ENCODE measurements around the gene KIF1C.
A peak's percentile ranks its signal among the peaks of the same experiment; 100 is the strongest.

Gene KIF1C

DNA sequence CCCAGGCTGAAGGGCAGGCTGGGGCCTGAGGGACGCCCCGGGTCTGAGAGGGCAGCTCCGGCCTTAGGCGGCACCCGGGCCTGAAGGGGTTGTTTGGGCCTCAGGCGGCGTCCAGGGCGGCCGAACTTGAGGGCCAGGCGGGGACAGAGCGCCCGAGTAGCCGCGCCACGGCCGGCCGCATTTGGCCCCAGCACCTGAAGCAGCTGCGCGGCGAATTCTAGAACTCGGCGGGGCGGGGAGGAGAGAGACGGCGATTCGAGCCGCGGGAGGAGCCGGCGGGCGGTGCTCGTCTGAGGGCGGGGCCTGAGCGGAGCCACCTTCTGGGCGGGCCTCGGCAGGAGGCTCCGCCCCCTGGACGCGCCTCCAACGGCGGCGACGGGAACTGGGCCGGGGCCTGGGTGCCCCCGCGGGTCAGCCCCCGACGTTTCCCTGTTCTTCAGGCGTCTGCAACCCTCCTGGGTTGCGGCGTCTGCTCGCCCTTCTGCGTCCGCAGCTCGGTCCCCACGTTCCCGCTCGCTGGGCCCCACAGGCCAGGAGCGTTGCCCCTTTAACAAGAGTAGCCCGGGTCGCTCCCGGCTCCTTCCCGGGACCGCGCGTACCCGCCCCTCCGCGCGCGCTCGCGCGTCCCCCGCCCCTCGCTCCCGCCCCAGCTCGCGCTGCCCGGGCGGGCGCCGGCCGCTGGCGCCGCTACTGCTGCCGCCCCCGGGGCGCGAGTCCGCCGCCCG lies at the start of gene KIF1C, which contains the start of gene INCA1:
TSS of gene KIF1C (plus strand) at position 649 of the 725 bp plus-strand sequence. CDS start 2,297 bp downstream, outside the sequence.
TSS of gene INCA1 (minus strand) at position 221 of the 725 bp plus-strand sequence. CDS start 3,085 bp downstream, outside the sequence.
- H3K4me1 Mint-ChIP-seq (ENCODE audit: low read depth): peaks cover 21% of the 10 kb centered on the region
- peaks cover 2% of the 10 kb centered on the region for H3K36me3 Mint-ChIP-seq
- H3K9me3 Mint-ChIP-seq (ENCODE audit: low read depth): no peaks in the 10 kb centered on the region
- peak within 1 kb of the TSS; percentile 83 for H3K27ac Mint-ChIP-seq
- peak within 1 kb of the TSS; percentile 82 for H3K4me3 Mint-ChIP-seq
- no peaks in the 10 kb centered on the region for H3K27me3 Mint-ChIP-seq

DNA sequence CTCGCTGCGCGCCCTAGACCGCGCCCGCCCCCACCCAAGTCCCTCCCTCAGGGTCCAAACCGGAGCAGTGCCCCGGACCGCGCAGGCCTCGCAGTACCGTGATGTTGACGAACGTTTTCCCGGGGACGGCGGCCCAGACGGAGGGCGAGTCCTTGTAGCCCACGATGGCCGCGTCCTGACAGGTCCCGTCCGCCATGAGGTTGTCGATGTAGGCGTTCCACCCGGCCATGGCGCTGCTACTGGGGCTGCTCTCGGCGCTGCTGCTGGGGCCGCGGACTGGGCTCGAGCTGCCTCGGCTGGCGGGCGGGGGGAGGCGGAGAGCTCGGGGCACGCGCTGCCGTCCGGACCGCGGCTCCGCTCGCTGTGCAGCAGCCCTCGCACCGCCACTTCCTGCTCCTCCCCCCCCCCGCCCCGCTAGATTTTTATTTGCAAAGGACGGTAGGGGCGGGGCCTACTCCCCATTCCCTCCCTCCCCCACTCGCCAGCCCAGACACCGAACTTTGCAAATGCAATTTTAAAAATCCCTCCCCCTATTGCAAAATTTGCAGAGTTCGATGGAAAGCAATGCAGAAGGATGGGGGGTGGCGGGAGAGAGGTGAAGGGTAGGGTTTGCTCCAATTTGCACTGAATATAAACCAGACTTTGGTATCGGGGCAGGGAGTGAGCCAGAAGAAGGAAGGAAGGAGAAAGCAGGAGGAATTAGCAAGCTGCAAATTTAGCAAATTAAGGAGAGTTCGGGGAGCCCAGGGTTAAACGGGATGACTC lies 49.4 kb upstream of the KIF1C start, which contains the start of gene PFN1:
TSS of gene PFN1 (minus strand) at position 365 of the 765 bp plus-strand sequence. CDS start at position 229, 136 bp downstream.
- Mint-ChIP-seq H3K36me3 (peaks cover 15% of the 10 kb centered on the region), H3K9me3 (ENCODE audit: low read depth) (no peaks in the 10 kb centered on the region), H3K4me3 (peak within 1 kb of the TSS; percentile 97), H3K27me3 (no peaks in the 10 kb centered on the region), H3K4me1 (ENCODE audit: low read depth) (peaks cover 34% of the 10 kb centered on the region), H3K27ac (peak within 1 kb of the TSS; percentile 100)

DNA sequence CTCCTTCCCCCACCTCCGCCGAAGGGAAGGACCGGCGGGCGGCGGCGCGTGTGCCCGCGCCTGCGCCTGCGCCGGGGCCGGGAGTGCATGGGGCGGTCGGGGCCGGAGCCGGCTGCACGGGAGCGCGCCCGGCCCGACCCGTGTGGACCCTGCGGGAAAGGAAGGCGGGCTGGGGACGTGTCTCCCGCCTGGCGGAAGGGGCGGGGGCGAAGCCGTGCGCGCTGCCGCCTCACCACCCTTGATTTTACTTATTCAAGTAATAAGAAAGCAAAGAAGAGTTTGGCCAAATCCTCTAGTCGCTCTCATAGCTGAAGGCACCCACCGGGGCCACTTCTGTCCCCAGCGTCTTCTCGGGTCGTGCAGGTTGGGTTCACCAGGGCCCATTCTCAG lies 48.8 kb upstream of the KIF1C start:
- Mint-ChIP-seq H3K36me3 (peaks cover 15% of the 10 kb centered on the region), H3K4me1 (ENCODE audit: low read depth) (peaks cover 29% of the 10 kb centered on the region), H3K9me3 (ENCODE audit: low read depth) (no peaks in the 10 kb centered on the region), H3K4me3 (peak overlapping the region; percentile 97), H3K27me3 (no peaks in the 10 kb centered on the region), H3K27ac (peak overlapping the region; percentile 100)

DNA sequence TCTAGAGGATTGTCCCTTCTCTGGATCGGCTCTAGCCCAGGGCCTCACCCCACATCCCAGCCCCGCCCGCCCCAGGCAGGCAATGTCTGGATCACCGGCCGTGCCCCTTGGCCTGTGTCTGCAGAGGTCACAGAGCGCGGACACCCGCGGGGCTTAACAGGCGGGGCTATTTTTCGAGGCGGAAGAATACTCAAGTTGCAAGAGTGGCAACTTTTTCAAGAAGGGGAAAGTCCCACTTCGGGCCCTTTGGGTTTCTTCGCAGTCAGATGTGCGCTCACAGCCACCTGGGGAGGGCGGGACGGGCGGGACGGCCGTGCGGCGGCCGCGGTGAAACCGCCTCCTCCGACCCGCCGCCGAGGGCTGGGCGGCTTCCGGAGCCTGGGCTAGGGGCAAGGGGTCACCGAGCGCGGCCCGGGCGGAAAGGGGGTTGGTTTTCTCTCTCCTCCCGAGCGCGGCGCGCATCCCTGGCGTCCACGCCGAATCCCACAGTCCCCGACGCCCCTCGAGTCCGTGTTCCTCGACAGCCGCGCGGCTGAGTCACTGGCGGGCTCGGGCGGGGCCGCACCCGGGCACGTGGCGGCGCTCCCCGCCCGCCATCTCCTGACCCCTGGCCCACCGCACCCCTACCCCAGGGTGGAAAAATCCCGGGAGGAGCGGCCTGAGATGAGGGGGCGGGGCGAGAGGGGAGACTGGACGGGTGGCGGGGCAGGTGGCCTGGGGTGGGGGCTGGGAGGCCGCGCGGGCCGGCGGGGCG lies 48.3 kb upstream of the KIF1C start:
- Mint-ChIP-seq H3K27ac (peak overlapping the region; percentile 88), H3K4me3 (peak overlapping the region; percentile 97), H3K9me3 (ENCODE audit: low read depth) (no peaks in the 10 kb centered on the region), H3K4me1 (ENCODE audit: low read depth) (peaks cover 24% of the 10 kb centered on the region), H3K36me3 (peaks cover 15% of the 10 kb centered on the region), H3K27me3 (no peaks in the 10 kb centered on the region)

DNA sequence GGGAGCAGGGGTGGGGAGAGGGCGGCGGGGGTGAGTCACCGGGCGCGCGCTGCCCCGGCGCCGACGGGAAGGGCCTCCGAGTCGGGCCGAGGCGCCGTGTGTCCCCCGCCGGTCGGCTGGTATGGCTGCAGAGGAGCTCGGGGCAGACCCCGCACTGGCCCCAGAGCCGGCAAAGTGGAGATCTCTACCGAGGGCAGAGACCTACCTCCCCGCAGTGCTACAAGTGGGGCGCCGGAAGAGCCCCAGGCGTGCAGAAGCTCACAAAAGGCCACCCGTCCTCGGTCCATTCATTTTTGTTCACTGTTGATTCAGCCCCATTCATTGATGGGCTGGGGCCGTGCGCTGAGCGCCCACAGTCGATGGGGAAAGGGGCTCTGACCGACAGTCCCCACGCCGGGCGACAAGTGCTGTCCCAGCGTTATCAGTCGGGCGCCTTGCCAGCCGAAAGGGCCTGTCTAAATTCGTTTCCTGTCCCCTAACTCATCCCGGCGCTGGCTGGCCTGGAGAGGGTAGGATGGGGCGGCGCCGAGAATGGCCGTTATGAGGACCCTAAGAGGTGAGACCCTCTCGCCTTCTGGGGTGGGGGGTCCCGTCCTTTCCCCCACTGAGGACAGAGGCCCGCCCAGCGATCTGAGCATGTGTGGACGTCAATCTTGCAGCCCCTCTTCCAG lies 47.5 kb upstream of the KIF1C start:
- Mint-ChIP-seq H3K4me1 (ENCODE audit: low read depth) (peaks cover 16% of the 10 kb centered on the region), H3K4me3 (peak overlapping the region; percentile 88), H3K9me3 (ENCODE audit: low read depth) (no peaks in the 10 kb centered on the region), H3K36me3 (peaks cover 13% of the 10 kb centered on the region), H3K27me3 (no peaks in the 10 kb centered on the region), H3K27ac (peak overlapping the region; percentile 97)

DNA sequence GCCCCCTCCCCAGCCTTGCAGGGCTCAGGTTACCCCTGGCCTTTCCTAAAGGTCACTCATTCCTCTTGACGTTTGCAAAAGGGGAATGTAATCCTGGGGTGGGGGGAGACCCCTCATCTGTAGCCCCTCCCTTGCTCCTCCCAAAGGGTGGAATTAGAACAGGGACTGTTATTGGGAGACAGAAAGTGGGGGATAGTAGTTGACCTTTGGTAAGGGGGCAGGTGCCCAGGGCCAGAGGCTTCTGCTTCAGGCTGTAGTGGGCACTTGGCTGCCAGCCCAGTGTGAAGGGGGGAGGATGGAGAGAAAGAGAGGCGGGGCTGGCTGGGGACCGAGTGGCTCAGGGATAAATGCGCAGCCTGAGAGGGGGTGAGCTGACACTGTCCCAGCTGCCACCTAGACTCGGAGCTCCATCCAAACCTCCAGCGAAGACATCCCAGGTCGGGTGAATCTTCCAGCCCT lies 47.0 kb upstream of the KIF1C start, which contains the start of gene ENO3:
TSS of gene ENO3 (plus strand) at position 374 of the 459 bp plus-strand sequence. CDS start 711 bp downstream, outside the sequence.
- Mint-ChIP-seq H3K36me3 (peaks cover 8% of the 10 kb centered on the region), H3K27me3 (no peaks in the 10 kb centered on the region), H3K27ac (peak within 1 kb of the TSS; percentile 97), H3K4me1 (ENCODE audit: low read depth) (peaks cover 11% of the 10 kb centered on the region), H3K4me3 (peak within 1 kb of the TSS; percentile 88), H3K9me3 (ENCODE audit: low read depth) (no peaks in the 10 kb centered on the region)

DNA sequence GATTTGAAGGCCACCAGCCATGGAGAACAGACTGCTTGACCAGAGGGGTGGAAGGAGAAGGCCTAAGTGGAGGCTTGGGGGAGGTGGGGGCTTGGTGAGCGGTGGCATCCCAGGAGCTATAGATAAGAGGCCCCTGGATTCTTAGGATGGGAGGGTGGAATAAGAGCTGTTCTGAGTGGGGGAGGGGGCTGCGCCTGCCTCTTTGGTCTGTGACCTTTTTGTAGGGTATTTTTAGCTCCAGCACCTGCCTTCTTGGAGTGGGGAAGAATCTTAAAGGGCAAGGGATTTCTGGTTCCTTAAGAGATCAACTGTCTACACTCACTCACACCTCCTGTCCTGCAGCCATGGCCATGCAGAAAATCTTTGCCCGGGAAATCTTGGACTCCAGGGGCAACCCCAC lies 46.3 kb upstream of the KIF1C start:
- peaks cover 5% of the 10 kb centered on the region for H3K36me3 Mint-ChIP-seq
- peak overlapping the region; percentile 97 for H3K27ac Mint-ChIP-seq
- peak overlapping the region; percentile 88 for H3K4me3 Mint-ChIP-seq
- H3K27me3 Mint-ChIP-seq: no peaks in the 10 kb centered on the region
- H3K4me1 Mint-ChIP-seq (ENCODE audit: low read depth): peaks cover 14% of the 10 kb centered on the region
- H3K9me3 Mint-ChIP-seq (ENCODE audit: low read depth): no peaks in the 10 kb centered on the region

DNA sequence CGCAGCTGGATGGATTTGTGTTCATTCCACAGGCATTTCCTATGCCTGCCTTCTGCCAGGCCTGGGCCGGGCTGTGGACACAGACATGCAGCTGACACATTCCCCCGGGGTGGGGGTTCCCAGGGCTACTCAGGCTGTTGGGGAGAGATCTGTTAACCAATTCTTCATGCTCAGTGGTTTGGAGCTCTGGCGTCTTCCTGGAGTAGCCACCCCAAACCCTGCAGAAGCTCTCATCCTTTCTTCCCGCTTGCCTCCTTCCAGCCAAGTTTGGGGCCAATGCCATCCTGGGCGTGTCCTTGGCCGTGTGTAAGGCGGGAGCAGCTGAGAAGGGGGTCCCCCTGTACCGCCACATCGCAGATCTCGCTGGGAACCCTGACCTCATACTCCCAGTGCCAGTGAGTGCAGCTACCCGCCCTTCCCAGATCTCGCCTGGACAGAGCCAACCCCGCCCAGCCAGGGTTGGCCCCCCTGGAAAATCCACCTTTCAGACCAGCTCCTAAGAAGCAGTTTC lies 44.2 kb upstream of the KIF1C start:
- Mint-ChIP-seq H3K4me1 (ENCODE audit: low read depth) (peaks cover 15% of the 10 kb centered on the region), H3K27me3 (no peaks in the 10 kb centered on the region), H3K4me3 (no peak overlapping the region), H3K9me3 (ENCODE audit: low read depth) (no peaks in the 10 kb centered on the region), H3K27ac (no peak overlapping the region), H3K36me3 (no peaks in the 10 kb centered on the region)

DNA sequence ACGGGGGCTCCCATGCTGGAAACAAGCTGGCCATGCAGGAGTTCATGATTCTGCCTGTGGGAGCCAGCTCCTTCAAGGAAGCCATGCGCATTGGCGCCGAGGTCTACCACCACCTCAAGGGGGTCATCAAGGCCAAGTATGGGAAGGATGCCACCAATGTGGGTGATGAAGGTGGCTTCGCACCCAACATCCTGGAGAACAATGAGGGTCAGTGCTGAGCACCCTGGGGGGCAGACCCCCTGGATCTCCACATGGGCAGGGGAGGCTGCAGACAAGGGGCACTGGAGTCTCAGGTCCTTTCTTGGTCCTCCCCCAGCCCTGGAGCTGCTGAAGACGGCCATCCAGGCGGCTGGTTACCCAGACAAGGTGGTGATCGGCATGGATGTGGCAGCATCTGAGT lies 42.7 kb upstream of the KIF1C start:
- Mint-ChIP-seq H3K9me3 (ENCODE audit: low read depth) (no peaks in the 10 kb centered on the region), H3K4me3 (no peak overlapping the region), H3K27ac (no peak overlapping the region), H3K27me3 (no peaks in the 10 kb centered on the region), H3K4me1 (ENCODE audit: low read depth) (peaks cover 14% of the 10 kb centered on the region), H3K36me3 (no peaks in the 10 kb centered on the region)

DNA sequence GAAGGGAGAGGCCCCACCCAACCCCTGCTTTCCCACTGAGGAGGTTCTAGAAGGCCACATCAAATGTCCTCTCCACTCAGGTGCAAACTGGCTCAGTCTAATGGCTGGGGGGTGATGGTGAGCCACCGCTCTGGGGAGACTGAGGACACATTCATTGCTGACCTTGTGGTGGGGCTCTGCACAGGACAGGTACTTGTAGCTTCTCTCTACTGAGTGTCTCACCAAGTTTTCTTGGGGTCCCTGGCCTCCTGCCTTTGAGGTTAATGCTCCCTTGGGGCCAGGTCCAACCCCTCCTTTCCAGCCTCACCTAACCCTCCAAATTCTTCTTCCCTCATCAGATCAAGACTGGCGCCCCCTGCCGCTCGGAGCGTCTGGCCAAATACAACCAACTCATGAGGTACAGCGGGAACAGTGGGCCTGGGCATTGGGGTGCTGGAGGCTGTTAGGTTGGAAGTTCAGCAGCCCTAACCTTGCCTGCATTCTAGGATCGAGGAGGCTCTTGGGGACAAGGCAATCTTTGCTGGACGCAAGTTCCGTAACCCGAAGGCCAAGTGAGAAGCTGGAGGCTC lies 41.2 kb upstream of the KIF1C start:
- Mint-ChIP-seq H3K27me3 (no peaks in the 10 kb centered on the region), H3K4me3 (no peak overlapping the region), H3K9me3 (ENCODE audit: low read depth) (no peaks in the 10 kb centered on the region), H3K4me1 (ENCODE audit: low read depth) (peaks cover 8% of the 10 kb centered on the region), H3K36me3 (no peaks in the 10 kb centered on the region), H3K27ac (no peak overlapping the region)

DNA sequence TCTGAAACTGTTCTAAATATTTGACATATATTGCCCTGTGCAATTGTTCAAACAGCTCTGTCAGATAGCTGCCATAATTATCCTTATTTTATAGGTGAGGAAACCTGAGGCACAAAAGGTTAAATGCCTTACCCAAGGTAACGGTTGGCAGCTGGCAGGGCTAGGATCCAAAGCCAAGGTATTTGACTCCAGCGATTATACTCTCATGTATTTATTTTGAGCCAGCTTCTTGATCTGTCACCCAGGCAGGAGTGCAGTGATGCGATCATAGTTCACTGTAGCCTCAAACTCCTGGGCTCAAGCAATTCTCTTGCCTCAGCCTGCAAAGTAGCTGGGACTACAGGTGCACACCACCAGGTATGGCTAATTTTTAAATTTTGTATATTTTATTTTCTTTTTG lies 39.6 kb upstream of the KIF1C start:
- H3K4me1 Mint-ChIP-seq (ENCODE audit: low read depth): peaks cover 7% of the 10 kb centered on the region
- no peak overlapping the region for H3K27ac Mint-ChIP-seq
- no peak overlapping the region for H3K4me3 Mint-ChIP-seq
- no peaks in the 10 kb centered on the region for H3K9me3 Mint-ChIP-seq (ENCODE audit: low read depth)
- no peaks in the 10 kb centered on the region for H3K27me3 Mint-ChIP-seq
- H3K36me3 Mint-ChIP-seq: no peaks in the 10 kb centered on the region

DNA sequence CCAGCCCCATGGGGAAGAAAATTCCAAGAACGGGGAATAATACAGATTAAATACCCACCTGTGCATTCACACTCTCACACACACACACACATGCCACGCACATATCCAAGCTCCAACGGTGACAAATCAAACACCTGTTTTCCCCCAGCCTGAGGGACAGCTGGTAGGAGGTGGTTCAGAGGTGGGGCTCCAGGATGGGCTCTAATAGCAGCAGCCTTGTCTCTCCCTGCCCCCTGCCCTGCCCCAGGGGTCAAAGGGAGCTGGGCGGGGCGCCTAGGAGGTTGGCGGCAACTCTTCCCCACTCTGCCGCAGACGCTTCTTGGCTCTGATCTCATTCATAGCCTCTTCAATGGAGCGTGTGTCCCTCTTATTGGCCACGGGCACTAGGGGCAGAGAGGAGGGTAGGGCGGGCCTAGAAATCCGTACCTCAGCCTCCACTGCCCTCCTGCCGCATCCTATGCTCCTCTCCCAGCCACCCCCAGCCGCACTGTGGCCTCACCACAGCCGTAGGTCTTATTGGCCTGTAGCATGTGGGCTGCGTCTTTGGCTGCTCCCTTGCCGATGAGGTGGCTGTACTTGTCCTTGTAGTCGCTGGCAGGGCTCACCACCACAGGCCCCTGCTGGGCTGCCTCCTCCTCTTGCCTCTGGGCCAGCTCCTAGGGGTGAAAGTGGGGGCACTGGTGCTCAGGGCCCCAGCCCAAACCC lies 38.3 kb upstream of the KIF1C start:
- Mint-ChIP-seq H3K27ac (no peak overlapping the region), H3K9me3 (ENCODE audit: low read depth) (no peaks in the 10 kb centered on the region), H3K27me3 (no peaks in the 10 kb centered on the region), H3K4me1 (ENCODE audit: low read depth) (peaks cover 8% of the 10 kb centered on the region), H3K36me3 (no peaks in the 10 kb centered on the region), H3K4me3 (no peak overlapping the region)

DNA sequence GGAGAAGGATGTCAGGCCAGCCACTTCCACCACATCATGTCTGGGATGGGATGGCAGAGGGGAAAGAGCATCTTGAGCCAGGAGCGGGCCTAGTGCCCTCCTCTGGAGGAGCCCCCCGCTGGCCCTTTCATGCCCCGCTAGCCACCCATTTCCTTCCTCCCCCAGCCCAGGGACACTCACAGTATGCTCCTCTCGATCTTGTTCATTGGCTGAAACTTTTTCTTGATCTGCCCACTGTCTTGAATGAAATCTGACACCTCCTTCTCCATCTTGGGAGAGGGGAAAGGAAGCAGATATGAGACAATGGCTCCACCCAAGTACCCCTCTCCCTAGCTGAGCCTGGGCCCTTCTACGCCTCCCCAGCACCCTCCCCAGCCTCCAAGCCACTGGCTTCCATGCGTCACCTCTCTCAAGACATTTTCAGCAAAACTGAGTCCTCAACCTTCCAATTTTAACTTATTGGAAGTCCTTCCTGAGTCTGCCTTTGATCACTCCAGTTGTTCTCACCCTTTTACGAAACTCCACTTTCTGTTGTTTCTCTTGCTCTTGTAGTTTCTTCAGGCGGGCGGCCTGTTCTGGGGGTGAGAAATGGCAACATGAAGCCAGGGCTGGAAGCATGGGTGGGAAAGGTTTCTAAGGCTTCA lies 37.3 kb upstream of the KIF1C start:
- Mint-ChIP-seq H3K4me1 (ENCODE audit: low read depth) (peaks cover 11% of the 10 kb centered on the region), H3K4me3 (no peak overlapping the region), H3K27ac (peak overlapping the region; percentile 24), H3K36me3 (peaks cover 3% of the 10 kb centered on the region), H3K9me3 (ENCODE audit: low read depth) (no peaks in the 10 kb centered on the region), H3K27me3 (no peaks in the 10 kb centered on the region)

All from activated naive CD8-positive, alpha-beta T cell (primary cell).